GM18861 (cell line): ENCODE measurements around the gene SPPL3.
"Not testable (repeated sequence)": the region's sequence is repeated elsewhere in the genome, so short reads cannot be mapped to it uniquely, and the experiment has no call there.

Experiments used
- ATAC-seq: cut with Tn5 transposase; IDR thresholded peaks from one replicate; pipeline ENCODE4 v1.9.1; 2021; ENCODE audit not compliant: unreplicated experiment

SPPL3 gene

GRCh38 chr12:120821878-120822277 lies 82.3 kb downstream of the SPPL3 start:
- ATAC-seq = no peak

- ATAC-seq = no peak
These were observed 83.2 kb downstream of the SPPL3 start for GRCh38 chr12:120820884-120821510.

GRCh38 chr12:120818416-120818815 lies 85.7 kb downstream of the SPPL3 start:
- no peak for ATAC-seq

- ATAC-seq = no peak
These were observed 86.4 kb downstream of the SPPL3 start for GRCh38 chr12:120817559-120818330.

GRCh38 chr12:120816363-120816762 lies 87.8 kb downstream of the SPPL3 start:
- no peak for ATAC-seq

- no peak for ATAC-seq
These were observed 89.2 kb downstream of the SPPL3 start for GRCh38 chr12:120814903-120815429.

- no peak for ATAC-seq
These were observed 89.8 kb downstream of the SPPL3 start for GRCh38 chr12:120814203-120814902.

GRCh38 chr12:120813588-120814153 lies 90.5 kb downstream of the SPPL3 start:
- ATAC-seq = no peak

- ATAC-seq = no peak
These were observed 94.1 kb downstream of the SPPL3 start for GRCh38 chr12:120810021-120810420.

- no peak for ATAC-seq
These were observed 99.7 kb downstream of the SPPL3 start for GRCh38 chr12:120804428-120804827.

GRCh38 chr12:120801146-120801545 lies 103.0 kb downstream of the SPPL3 start:
- ATAC-seq = no peak

GRCh38 chr12:120800665-120801064 lies 103.5 kb downstream of the SPPL3 start:
- ATAC-seq = no peak

GRCh38 chr12:120799243-120800045 lies 104.7 kb downstream of the SPPL3 start:
- no peak for ATAC-seq

- no peak for ATAC-seq
These were observed 105.5 kb downstream of the SPPL3 start for GRCh38 chr12:120798696-120799095.

- ATAC-seq = no peak
These were observed 106.2 kb downstream of the SPPL3 start for GRCh38 chr12:120797677-120798642.

GRCh38 chr12:120795441-120796178 lies 108.5 kb downstream of the SPPL3 start:
- ATAC-seq = no peak

GRCh38 chr12:120793357-120793756 lies 110.8 kb downstream of the SPPL3 start:
- no peak for ATAC-seq

GRCh38 chr12:120792456-120792855 lies 111.7 kb downstream of the SPPL3 start:
- not testable (repeated sequence) for ATAC-seq
